ENCODE measurements around the gene ANKUB1.

Gene ANKUB1

DNA sequence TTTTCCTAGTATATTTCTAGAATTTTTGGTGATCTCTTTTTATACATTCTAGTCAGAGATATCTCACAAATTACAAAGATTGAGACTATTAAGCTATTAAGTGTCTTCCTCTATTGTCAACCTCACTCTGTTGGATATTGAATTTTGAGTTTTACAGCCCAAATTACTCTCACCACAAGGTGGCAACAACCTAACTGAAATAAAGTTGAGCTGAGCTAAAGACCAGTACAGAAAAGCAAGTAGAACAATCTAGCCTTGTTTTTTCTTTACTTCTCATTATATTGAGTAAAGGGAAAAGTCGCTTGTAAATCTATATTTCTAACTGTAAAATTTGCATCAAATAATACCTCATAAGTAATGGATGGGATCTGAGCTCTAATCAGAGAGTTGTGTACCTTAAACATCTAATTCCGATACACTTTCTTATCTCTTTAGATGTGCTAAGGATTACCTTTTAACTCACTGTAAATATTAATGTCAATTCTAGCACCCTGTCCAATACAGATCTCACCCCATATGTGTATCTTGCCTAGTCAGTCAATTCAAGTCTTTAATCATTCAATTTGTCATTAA is 26.5 kb downstream of the ANKUB1 start:
- DNase-seq (ENCODE audit: low read depth in 1 of 2, low spot score in 1 of 2), result no peak

- no peak for DNase-seq (ENCODE audit: low read depth in 1 of 2, low spot score in 1 of 2)
These were observed 28.1 kb downstream of the ANKUB1 start for GRCh38 chr3:149764302-149764701.

- no peak for DNase-seq (ENCODE audit: low read depth in 1 of 2, low spot score in 1 of 2)
These were observed 28.7 kb downstream of the ANKUB1 start for GRCh38 chr3:149763565-149764195.

GRCh38 chr3:149753717-149754116 is 38.6 kb downstream of the ANKUB1 start:
- DNase-seq (ENCODE audit: low read depth in 1 of 2, low spot score in 1 of 2), result no peak

GRCh38 chr3:149752788-149753136 is 39.6 kb downstream of the ANKUB1 start:
- no peak for DNase-seq (ENCODE audit: low read depth in 1 of 2, low spot score in 1 of 2)

DNA sequence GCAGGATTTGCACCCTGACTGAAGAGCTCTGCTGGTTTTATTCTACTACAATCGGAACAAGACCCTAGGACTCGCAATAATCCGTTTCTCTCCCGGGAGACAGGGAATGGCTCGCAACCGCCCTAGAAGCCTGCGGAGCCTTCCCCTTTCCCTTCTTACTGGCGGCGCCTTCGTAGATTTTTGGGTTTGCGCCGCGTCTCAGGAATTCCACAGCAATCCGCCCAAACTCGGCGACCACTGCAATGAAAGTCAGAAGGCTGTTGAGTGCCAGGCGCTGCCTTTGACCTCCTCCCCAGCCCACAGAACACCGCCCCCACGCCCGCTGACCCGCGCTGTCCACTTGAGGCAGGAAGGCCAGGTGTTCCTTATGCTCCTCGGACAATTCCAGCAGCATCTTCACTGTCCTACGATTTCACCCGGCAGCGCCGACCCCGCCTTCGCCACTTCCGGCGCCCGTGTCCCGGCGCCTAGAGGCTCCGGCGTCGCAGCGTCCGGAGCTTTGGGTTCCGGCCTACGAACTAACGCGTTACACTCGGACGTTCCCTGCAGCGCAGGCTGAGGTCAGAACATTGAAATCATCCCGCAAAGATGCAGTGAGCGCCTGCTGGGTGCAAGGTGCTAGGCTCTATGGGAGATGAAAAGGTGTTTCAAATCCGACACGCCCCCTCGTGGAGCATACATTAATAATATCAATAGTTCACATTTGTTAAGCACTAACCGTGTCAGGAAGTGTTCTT is 40.1 kb downstream of the ANKUB1 start, which contains the start of gene COMMD2:
Gene COMMD2 (minus strand): TSS at position 439 of the 737 bp plus-strand sequence. CDS start 45 bp downstream, at position 394.
- DNase-seq (ENCODE audit: low read depth in 1 of 2, low spot score in 1 of 2), result peak; percentile 39 to 57

DNA sequence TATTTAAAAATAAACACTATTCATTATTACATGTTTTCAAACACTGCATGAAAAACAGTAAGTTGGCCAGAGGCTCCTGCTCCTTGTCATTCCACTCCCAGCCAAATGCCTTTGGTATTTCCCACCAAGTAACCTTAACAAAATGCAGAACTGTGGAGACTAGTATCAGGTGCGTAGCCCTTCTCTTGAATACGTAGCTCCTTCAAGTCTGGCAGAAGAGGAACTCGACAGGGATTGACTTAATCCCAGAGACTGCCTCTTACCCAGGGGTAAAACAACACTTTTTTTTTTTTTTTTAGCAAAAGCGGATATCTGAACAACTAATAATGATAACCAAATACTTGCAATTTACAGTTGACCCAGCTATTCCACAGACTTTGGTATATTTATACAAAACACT is 40.8 kb downstream of the ANKUB1 start:
- no peak for DNase-seq (ENCODE audit: low read depth in 1 of 2, low spot score in 1 of 2)

GRCh38 chr3:149744606-149745005 is 47.7 kb downstream of the ANKUB1 start:
- no peak for DNase-seq (ENCODE audit: low read depth in 1 of 2, low spot score in 1 of 2)

DNA sequence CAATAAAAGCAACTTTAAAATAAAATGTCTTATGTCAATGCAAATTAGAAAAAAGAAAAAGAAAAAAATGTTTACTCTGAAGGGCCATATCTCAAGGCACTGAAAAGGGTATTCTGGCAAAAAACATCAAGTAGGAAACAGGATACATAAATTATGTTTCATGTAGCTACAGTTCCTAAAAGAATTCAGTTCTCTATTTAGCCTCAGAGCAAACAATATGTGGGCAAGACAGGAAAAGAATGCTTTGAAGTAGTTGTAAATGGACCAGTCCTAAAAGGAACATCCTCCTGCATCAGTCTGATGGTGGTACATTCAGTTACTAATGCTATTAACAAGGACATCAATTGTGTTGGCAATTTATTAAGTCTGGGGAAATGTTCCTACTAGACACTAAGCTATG is 48.2 kb downstream of the ANKUB1 start:
- DNase-seq (ENCODE audit: low read depth in 1 of 2, low spot score in 1 of 2), result no peak

GRCh38 chr3:149739396-149739795 is 53.0 kb downstream of the ANKUB1 start:
- no peak for DNase-seq (ENCODE audit: low read depth in 1 of 2, low spot score in 1 of 2)

- DNase-seq (ENCODE audit: low read depth in 1 of 2, low spot score in 1 of 2), result no peak
These were observed 53.5 kb downstream of the ANKUB1 start for GRCh38 chr3:149738876-149739275.

DNA sequence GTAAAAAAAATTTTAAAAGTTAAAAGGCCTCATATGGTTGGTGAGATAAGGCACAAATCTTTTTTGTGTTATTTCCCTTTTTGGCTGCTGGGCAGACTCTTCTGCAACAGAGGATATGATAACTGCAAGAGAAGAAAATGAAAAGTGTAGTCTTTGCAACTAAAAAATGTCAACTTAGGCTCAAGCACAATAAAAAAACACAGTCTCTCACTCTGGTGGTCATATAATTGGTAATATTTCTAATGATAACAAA is 55.5 kb downstream of the ANKUB1 start:
- no peak for DNase-seq (ENCODE audit: low read depth in 1 of 2, low spot score in 1 of 2)

GRCh38 chr3:149736175-149736952 is 56.0 kb downstream of the ANKUB1 start:
- DNase-seq (ENCODE audit: low read depth in 1 of 2, low spot score in 1 of 2), result no peak

GRCh38 chr3:149732234-149732633 is 60.1 kb downstream of the ANKUB1 start:
- DNase-seq (ENCODE audit: low read depth in 1 of 2, low spot score in 1 of 2), result no peak

DNA sequence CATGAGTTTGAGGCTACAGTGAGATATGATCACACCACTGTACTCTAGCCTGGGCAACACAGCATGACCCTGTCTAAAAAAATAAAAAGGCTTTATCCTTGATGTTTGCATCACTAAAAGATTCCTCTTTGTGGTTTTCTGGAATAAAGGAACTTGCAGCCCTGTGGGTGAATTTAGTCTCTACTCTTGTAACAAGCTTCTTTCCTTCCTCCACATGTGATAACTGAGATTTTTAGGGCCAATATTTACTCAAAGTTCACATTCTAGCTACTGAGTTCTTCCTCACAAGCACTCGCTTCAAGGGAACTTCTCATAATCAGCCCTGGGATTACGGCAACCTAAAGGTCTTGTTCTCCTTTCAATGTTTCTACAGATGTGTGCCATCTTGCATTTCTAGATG is 64.7 kb downstream of the ANKUB1 start:
- DNase-seq (ENCODE audit: low read depth in 1 of 2, low spot score in 1 of 2), result no peak

DNA sequence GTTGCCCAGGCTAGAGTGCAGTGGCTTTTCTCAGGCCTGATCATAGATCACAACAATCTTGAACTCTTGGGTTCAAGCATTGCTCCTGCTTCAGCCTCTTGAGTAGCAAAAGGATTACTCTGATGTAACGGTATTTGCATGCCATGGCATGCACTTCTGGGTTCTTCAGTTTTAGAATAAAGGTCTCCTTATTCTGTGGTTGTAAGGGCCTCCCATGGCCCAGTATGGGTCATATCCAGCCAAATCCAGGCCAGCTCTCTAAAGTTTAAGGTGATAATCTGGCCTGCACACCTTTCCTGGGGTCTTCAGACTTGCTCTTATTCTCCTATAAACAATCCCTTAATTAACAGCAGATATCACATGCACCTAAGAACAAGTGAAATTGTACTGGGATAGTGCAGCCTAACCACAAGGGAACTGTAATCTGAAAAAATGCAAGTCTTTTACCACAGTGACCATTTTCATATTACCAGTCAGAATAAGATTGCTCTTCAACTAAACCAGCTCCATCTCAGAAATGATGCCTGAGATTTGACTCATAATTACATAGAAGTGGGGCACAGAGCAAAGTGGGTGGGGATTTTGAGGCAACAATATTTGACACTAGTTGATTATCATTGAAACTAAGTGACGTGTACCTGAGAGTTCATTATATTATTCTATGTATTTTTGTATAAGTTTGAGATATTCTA is 65.5 kb downstream of the ANKUB1 start:
- DNase-seq (ENCODE audit: low read depth in 1 of 2, low spot score in 1 of 2), result no peak

GRCh38 chr3:149723781-149724180 is 68.6 kb downstream of the ANKUB1 start:
- no peak for DNase-seq (ENCODE audit: low read depth in 1 of 2, low spot score in 1 of 2)

DNA sequence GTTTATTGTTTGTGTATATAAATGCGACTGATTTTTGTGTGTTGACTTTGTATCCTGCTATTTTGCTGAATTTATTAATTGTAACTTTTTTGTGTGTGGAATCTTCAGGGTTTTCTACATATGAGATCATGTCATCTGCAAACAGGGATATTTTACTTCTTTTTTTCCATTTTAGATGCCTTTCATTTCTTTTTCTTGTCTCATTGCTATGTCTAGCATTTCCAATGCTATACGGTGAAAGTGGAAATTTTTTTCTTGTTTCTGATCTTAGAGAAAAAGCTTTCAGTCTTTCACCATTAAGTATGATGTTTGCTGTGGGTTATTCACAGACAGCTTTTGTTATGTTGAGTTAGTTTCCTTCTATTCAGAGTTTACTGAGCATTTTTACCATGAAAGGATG is 71.4 kb downstream of the ANKUB1 start:
- DNase-seq (ENCODE audit: low read depth in 1 of 2, low spot score in 1 of 2), result no peak

GRCh38 chr3:149717391-149718056 is 74.8 kb downstream of the ANKUB1 start:
- no peak for DNase-seq (ENCODE audit: low read depth in 1 of 2, low spot score in 1 of 2)

DNA sequence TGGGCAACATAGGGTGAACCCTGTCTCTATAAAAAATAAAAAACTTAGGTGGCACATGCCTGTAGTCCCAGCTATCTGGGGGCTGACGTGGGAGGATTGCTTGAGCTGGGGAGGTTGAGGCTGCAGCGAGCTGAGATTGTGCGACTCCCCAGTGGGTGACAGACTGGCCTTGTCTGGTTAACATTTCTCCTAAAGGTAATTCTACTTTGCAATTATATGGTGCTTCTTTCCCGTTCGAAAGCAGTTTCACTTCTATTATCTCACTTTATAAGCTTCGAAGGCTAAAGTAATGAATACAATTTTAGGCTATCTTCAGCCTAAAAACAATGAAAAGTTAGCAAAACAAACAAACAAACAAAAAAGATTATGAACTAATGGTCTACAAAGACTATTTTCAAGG is 75.4 kb downstream of the ANKUB1 start:
- no peak for DNase-seq (ENCODE audit: low read depth in 1 of 2, low spot score in 1 of 2)

DNA sequence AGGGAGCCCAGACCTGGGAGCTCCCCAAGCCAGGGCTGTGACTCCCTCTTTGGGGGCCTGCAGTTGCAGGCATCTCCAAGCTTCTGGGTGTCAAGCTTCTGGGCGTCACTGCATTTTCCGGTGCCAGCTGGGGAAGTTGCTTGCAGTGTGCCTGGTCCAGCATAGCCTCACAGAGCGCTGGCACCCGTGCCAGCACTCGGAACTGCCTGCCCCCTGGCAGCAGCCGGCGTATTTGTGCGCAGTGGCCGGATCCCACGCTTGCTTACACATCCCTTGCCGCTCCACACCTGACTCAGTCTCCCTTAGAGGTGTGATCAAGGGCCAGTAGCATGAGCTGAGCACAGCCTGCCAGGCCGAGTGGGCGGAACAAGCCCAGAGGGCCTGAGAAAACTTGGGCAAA is 77.1 kb downstream of the ANKUB1 start:
- DNase-seq (ENCODE audit: low read depth in 1 of 2, low spot score in 1 of 2), result no peak
